Activated naive CD4-positive, alpha-beta T cell (primary cell): Measurements from ENCODE around the gene SLC16A8.

Experiments used
- DNase-seq, 4 experiments: peaks; one replicate each; lab custom pipeline; 2025; lab: John Stamatoyannopoulos, UW

The SLC16A8 gene

GRCh38 chr22:38112381-38112780, 28.4 kb upstream of the SLC16A8 start:
- no peak for DNase-seq

- no peak for DNase-seq
Measured at GRCh38 chr22:38111925-38112355, 28.0 kb upstream of the SLC16A8 start.

- no peak for DNase-seq
Measured at GRCh38 chr22:38110863-38111852, 27.2 kb upstream of the SLC16A8 start.

GRCh38 chr22:38110008-38110862, 26.3 kb upstream of the SLC16A8 start, which contains the start of gene BAIAP2L2:
Gene BAIAP2L2, minus strand, starts transcription at chr22:38110684. Its CDS starts 159 bp downstream, at chr22:38110525.
- no peak for DNase-seq

- DNase-seq, result no peak
Measured at GRCh38 chr22:38109371-38110001, 25.5 kb upstream of the SLC16A8 start.

- no peak for DNase-seq
Measured at GRCh38 chr22:38108561-38109319, 24.8 kb upstream of the SLC16A8 start.

- DNase-seq, result no peak
Measured at GRCh38 chr22:38107692-38108515, 23.9 kb upstream of the SLC16A8 start.

GRCh38 chr22:38106814-38107578, 23.0 kb upstream of the SLC16A8 start:
- no peak for DNase-seq

GRCh38 chr22:38104084-38104483, 20.1 kb upstream of the SLC16A8 start:
- DNase-seq, result no peak

GRCh38 chr22:38103641-38104040, 19.7 kb upstream of the SLC16A8 start:
- no peak for DNase-seq

- no peak for DNase-seq
Measured at GRCh38 chr22:38098410-38099249, 14.6 kb upstream of the SLC16A8 start.

- no peak for DNase-seq
Measured at GRCh38 chr22:38097557-38098409, 13.8 kb upstream of the SLC16A8 start.

- DNase-seq, result no peak
Measured at GRCh38 chr22:38097058-38097457, 13.1 kb upstream of the SLC16A8 start.

GRCh38 chr22:38089474-38089851, 5.5 kb upstream of the SLC16A8 start:
- no peak for DNase-seq

- no peak for DNase-seq
Measured at GRCh38 chr22:38088629-38089473, 4.9 kb upstream of the SLC16A8 start.

- no peak for DNase-seq
Measured at GRCh38 chr22:38087855-38088254, 3.9 kb upstream of the SLC16A8 start.

GRCh38 chr22:38086942-38087341, 3.0 kb upstream of the SLC16A8 start:
- no peak for DNase-seq
